Epidermal melanocyte (primary cell): Measurements from ENCODE around the gene ZNF331.

Experiments
- DNase-seq: peaks from one replicate; pipeline ENCODE4 v3.0.0; 2011; ENCODE audit warnings: low spot score; ENCODE audit not compliant: insufficient read length

ZNF331 gene

DNA sequence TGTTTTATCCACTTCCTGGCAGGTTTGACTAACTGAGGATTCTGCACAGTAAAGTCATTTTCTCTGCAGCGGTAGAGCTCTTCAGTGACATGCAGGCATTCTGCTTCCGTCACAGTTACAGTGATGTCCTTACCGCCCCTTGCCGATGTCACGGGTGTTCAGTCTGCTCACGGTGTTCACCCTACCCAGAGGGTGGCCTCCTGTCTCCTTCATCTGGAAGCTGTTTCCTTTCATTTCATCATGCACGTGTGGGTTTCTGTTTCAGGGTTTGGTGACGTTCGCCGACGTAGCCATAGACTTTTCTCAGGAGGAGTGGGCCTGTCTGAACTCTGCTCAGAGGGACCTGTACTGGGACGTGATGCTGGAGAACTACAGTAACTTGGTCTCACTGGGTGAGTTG is 33.4 kb downstream of the ZNF331 start:
- no peak for DNase-seq

DNA sequence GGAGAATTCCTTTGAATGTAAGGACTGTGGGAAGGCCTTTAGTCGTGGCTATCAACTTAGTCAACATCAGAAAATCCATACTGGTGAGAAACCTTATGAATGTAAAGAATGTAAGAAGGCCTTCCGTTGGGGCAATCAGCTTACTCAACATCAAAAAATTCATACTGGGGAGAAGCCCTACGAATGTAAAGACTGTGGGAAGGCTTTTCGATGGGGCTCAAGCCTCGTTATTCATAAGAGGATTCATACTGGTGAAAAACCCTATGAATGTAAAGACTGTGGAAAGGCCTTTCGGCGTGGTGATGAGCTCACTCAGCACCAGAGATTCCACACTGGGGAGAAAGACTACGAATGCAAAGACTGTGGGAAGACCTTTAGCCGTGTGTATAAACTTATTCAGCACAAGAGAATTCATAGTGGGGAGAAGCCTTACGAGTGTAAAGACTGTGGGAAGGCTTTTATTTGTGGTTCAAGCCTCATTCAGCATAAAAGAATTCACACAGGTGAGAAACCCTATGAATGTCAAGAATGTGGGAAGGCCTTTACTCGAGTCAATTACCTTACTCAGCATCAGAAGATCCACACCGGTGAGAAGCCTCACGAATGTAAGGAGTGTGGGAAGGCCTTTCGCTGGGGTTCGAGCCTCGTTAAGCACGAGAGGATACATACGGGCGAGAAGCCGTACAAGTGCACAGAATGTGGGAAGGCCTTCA is 39.2 kb downstream of the ZNF331 start:
- DNase-seq, result no peak

DNA sequence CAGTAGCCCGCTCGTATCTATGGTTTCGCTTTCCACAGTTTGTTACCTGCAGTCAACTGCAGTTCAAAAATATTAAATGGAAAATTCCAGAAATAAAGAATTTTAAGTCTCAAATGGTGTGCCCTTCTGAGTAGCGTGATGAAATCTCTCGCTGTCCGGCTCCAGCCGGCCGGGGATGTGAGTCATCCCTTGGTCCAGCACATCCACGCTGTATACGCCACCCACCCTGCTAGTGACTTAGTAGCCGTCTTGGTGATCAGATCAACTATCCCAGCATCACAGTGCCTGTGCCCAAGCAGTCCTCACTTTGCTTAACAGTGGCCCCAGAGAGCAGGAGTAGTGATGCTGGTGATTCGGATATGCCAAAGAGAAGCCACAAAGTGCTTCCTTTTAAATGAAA is 40.0 kb downstream of the ZNF331 start:
- no peak for DNase-seq

DNA sequence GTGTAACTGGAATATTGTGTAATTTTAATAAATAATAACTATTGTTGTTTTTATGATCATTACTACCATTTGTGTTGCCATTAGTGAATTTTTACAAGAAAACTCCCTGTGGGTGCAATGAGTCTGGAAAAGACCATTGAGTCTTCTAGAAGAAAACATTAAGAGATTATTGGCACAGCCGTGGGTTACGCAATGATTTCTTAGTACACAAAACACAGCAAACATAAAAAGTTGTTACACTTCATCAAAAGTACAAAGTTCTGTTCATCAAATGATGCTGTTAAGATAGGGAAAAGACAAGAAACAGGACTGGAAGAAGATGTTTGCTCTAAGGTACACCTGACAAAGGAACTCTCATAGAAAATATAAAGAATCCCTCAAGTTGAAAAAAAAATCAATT is 41.6 kb downstream of the ZNF331 start:
- no peak for DNase-seq

DNA sequence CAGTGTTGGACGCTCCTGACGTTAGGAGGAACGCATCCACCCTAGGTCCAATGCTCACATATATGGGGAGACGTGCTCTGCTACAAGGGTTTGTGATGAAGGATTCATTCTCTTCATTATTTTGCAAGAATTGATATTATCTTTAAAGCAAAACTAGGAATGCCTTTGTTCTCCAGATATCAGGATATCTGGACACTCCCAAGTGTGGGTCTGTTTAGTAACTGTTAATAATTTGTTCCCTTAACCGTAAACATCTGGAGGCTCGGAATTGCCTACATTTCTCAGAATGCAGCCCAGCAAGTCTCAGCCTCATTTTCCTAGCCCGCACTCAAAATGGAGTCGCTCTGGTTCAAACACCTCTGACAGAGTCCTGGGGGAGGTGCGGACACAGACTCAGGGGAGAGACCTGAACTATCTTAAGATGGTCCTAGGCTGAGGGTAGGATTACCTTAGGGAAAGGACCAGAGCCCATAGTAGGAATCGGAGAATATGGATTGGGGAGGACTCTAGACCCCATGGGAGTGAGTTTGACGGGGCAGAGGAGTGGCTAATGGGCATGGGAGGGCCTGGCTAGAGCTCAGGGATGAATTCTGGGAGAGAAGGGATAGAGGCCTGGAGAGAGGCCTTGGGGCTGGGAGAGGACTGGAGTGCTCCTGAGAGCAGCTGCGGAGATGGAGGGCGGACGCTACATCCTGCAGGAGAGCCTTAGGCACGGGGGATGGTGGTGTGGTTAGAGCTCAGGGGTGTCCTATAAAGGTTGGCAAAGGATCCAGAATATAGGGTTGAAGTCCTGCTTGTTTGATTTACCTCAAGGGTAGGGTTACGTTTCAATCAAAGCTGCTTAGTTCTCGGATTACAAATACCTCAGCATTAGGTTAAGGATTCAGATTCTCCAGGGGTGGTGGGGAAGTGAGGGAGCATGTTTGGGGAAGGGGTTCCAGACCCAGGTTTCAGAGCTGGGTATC is 43.2 kb downstream of the ZNF331 start:
- no peak for DNase-seq

DNA sequence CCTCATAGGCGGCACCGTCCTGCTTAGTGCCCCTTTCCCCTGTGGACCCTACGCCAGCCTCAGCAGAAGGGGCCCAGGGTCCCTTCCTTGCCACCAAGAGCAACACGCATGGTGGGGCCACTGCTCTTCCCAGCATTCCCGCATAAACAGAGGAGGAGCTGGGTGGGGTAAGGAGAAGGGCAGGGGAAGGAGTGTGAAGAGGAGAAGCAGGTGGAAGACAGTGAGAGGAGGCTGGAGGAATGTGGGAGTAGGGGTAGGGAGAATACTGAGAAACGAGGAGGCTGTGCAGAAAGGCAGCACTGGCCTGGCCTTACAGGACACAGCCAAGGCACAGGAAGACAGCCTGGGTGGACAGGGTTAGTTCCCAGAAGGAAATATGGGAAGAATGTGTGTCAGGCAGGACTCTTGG is 43.9 kb downstream of the ZNF331 start:
- DNase-seq, result no peak

DNA sequence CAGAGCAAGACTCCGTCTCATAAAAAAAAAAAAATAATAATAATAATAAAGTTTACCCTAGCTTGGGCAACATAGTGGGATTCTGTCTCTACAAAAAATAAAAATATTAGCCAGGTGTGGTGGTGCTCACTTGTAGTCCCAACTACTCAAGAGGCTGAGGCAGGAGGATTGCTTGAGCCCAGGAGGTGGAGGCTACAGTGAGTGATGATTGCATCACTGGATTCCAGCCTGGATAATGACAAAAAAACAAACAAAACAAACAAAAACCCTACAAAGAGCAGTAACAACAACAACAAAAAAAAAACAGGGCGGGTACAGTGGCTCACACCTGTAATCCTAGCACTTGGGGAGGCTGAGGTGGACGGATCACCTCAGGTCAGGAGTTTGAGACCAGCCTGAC is 45.2 kb downstream of the ZNF331 start:
- DNase-seq, result no peak

DNA sequence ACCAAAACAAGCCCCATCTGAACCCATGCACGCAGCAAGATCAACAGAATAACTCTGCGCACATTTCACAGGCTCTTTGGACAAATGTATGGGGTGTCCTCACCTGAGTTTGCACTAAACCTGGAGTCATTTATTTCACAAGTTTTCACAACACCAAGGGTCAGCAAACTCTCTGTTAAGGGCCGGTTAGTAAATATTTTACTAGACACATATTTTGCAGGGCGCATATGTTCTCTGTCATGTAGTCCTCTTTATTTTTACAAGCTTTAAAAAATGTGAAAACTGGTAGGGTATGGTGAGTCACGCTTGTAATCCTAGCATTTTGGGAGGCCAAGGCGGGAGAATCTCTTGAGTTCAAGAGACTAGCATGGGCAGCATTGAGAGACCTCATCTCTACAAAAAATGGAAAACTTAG is 48.3 kb downstream of the ZNF331 start:
- DNase-seq, result no peak

DNA sequence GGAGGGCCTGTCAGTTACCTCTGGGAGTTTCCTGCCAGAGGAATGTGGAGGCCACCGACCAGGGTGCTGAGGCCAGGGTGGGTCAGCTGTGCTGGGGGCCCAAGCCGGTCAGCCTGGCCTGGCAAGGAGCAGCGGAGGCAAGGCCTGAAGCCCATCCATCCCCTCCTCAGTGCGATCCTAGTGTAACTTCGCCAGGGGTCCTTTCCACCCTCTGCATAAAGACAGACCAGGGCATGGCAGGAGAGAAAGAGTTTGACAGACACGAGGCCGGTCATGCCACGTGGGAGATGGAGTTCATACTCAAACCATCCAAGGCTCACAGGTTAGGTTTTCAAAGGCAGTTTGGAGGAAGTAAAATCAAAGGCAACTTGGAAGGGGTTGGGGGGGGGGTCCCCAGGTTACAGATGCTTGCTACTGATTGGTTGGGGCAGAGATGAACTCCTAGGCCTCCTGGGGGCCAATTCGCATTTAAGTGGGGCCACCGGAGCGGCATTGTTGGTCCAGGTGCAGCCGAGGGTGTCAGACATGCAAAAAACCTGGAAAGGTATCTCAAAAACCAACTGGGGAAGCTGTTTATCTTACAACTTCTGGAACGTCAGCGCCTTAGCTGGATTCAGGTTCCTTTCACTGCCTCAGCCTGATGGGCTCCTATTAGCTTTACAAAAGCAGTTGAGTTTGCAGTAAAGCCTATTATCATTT is 57.0 kb downstream of the ZNF331 start:
- DNase-seq, result no peak

DNA sequence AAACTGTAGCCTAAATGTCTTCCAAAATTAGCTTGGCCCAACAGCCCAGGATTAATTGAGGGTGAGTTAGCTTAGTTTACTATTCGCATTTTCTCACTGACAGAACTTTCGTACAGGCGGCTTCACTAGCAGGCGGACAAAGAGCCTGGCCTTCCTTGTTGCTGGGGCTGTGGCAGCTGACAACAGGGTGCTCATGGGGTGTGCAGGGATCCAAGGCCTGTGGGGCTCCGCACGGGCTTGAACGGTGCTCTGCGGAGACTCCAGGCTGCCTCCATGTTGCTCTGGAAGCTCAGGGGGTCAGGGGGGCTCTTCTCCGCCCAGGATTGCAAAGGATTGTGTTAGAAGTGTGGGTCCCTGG is 57.5 kb downstream of the ZNF331 start:
- no peak for DNase-seq

DNA sequence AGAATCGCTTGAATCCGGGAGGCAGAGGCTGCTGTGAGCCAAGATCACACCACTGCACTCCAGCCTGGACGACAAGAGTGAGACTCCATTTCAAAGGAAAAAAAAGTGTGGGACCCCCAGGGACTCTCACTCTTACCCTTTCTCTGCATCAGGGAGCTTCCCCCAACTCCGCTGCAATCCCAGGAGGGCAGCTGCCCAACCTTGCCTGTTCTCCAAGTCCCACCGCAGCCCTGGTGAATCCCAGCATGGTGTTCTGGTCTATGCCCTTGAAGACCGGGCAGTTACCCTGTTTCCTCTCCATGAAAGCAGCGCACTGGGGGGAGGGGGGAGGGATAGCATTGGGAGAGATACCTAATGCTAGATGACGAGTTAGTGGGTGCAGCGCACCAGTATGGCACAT is 58.1 kb downstream of the ZNF331 start:
- no peak for DNase-seq

DNA sequence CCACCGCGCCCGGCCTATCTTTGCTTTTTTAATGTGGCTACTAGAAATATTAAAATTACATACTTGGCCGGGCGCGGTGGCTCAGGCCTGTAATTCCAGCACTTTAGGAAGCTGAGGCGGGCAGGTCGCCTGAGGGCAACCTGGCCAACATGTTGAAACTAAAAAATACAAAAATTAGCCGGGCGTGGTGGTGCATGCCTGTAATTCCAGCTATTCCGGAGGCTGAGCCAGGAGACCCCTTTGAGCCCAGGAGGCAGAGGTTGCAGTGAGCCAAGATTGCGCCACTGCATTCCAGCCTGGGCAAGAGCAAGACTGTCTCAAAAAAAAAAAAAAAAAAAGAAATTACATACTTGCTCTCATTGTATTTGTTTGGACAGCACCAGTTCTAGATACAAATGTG is 59.1 kb downstream of the ZNF331 start:
- no peak for DNase-seq

DNA sequence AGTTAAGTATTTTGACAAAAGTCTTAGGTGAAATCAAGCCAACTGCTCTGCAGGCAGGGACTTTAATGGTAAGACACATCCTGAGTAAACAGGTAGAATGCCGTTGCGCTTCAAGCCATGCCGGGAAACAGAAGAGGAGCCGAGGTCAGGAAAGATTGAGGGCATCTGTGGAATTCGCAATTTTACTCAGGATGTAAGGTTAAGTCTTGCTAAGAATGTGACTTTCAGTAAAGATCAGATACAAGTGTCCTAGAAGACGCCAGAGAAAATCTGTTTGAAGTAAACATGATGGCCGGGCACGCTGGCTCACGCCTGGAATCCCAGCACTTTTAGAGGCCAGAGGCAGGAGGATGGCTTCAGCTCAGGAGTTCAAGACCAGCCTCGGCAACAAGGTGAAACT is 60.4 kb downstream of the ZNF331 start:
- DNase-seq, result no peak

DNA sequence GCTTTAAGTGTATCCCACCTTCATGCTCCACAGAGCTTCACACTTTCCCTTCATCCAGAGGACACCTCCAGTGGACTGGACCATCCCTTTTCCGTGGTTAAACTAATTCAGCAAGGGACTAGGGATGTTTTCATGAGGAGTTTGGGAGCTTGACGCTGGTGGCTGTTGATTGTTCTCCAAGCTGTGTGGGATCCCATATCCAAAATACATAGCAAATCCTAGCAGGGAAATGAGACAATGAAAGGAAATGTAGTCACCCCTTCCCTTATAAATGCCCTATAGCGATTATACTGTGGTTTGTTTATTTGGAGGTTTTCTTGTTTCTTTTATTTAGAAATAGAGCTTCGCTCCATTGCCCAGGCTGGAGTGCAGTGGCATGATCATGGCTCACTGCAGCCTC is 62.3 kb downstream of the ZNF331 start:
- DNase-seq, result no peak

DNA sequence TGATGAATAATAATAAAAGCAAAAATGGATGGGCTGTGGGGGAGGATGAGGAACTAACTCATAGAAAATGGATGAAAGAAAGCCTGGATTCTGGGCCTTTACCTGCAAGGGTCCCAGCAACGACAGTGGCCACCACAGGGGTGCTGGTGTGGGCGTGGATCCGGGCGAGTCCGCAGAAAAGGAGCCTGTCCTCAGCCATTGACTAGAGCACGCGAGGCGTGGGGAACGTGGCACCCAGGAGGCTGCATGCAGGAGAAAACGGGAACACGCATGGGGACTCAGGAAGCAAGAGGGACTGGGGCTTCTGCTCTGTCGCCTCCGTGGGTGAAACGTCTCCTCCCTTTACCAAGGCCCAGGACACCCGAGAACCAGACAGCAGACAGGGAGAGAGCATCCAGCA is 68.1 kb downstream of the ZNF331 start:
- no peak for DNase-seq

DNA sequence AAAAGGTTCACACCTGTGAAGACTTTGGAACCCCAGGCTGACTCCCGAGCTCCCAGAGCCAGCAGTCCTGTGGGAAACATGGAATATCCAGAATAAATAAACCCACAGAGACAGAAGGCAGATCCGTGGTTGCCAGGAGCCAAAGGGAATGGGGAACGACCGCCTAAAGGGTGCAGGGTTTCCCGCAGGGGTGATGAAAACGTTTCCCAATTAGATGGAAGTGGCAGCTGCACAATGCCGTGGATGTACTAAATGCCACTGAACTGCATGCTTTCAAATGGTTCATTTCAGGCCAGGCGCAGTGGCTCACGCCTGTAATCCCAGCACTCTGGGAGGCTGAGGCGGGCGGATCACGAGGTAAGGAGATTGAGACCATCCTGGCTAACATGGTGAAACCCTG is 70.4 kb downstream of the ZNF331 start:
- no peak for DNase-seq

DNA sequence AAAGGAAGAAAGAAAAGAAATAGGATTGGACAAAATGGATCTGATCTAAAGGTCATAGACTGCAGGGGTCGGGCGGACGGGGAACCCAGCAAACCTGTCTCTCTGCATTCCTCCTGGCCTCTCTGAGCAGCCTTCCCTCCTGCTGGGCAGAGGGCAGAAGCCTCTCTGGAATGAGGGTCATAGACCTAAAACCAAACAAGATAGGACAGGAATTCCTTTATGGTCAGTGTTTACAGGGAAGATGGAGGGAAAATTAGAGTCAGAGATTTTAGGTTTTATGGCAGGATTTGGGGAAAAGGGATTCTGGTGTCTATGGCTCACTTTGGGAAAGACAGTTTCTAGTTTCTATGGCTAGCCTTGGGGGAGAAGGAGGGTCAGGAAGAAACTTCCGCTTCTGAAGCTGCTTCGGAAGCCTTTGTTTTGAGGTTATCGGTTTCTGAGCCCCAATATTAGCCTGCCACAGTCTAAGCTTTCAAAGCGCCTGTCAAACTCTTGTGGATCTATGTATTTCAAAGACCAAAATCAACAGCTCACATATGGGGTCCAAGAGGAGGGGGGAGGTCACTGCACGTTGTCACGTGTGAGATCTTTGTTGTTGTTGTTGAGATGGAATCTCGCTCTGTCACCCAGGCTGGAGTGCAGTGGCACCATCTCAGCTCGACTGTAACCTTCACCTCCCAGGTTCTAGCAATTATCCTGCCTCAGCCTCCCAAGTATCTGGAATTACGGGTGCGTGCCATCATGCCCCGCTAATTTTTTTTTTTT is 75.0 kb downstream of the ZNF331 start:
- DNase-seq, result no peak

DNA sequence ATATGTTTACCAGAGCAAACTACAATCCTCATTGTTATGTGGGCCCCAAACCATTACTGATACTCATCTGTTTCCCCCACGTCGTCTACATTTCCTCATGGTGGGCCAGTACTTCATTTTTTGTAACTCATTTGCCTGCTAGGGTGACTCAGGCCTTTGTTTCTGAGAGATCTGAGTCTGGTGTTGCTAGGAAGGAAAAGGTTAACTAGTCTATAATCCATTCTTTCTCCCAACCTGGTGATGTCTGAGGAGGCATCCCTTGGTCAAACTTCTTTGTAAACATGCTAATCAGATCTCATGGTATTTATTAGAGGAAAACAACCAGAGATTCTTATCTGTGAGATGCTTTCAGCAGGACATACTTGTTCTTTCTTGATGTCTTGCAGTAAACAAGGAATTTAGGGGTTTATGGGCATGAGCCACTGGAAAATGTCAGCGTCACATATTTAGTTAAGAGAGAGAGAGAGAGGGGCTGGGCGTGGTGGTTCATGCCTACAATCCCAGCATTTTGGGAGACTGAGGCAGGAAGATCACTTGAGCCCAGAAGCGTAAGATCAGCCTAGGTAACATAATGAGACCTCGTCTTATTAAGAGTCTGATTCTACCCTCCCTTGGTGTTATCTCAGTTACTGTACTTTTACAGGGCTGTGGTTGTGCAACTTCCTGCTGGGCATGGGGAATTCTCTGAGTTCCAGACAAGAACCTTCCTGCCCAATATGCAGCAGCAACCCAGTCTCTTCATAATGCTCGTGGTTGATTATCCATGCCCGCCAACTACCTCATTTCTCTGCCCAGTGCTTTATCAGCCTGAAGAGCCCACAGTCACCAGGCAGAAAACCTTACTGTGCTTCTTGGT is 84.2 kb downstream of the ZNF331 start:
- no peak for DNase-seq

DNA sequence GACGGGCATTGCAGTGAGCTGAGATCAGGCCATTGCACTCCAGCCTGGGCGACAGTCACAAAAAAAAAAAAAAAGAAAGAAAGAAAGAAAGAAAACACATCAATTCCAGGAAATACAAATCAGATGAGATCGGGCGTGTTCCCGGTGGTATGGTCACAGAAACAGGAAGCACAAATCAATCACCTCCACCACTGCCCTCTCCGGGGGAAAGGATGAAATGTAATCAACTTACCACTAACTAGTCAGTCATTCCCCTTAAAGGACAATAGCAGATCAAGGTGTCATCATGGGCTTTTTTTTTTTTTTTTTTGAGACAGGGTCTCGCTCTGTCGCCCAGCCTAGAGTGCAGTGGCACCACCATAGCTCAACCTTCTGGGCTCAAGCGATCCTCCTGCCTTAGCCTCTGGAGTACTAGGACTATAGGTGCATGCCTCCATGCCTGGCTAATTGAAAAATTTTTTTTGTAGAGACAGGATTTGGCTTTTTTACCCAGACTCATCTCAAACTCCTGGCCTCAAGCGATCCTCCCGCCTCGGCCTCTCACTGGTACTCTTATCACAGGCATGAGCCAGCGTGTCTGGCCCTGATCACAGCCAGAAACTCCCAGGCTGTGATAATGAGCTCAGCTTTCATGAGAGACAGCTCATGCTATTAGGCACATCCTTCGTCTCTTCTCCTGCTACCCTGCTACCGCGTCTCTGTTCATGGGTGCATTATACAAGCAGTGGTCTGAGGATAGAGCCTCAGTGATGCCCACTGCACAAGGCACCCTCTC is 87.0 kb downstream of the ZNF331 start:
- no peak for DNase-seq

DNA sequence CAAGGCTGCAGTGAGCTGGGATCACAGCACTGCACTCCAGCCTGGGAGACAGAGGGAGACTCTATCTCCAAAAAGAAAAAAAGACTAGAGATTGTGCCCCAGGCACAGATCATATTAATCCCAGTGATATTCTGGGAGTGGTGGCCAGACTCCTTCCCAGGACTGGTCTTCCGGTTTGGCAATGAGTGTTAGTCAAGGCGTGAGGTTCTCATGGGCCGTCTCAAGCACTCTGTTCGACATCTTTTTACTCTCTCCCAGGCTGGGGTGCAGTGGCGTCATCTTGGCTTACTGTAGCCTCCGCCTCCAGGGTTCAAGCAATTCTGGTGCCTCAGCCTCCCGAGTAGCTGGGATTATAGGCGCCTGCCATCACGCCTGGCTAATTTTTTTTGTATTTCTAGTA is 88.5 kb downstream of the ZNF331 start:
- DNase-seq, result no peak
